Testis (tissue), 3 donors: ENCODE data around the gene C2CD5. TPM values are rescaled to one million over a fixed set of nuclear protein-coding genes. Genes with fewer than 3 reads are reported as not detected.

Source experiments
- DNase-seq: peaks from one replicate; pipeline ENCODE4 v3.0.0-alpha.2; 2019
- H3K27ac ChIP-seq, 2 donors: fragments of 200-600 bp; sonication (generic); one replicate each; pipeline ENCODE4 v1.5.1; 2019
- H3K27me3 ChIP-seq: fragments of 200-600 bp; sonication (generic); one replicate; pipeline ENCODE4 v1.5.1; 2019
- H3K36me3 ChIP-seq: fragments of 200-600 bp; sonication (generic); one replicate; pipeline ENCODE4 v1.5.1; 2017; ENCODE audit warnings: low read depth; ENCODE audit errors: missing control alignments
- H3K4me1 ChIP-seq: fragments of 200-600 bp; sonication (generic); one replicate; pipeline ENCODE4 v1.5.1; 2019
- H3K4me3 ChIP-seq, 2 donors: fragments of 200-600 bp; sonication (generic); one replicate each; pipeline ENCODE4 v1.5.1; 2017 to 2019
- H3K9me3 ChIP-seq: fragments of 200-600 bp; sonication (generic); one replicate; pipeline ENCODE4 v1.5.1; 2017
- CTCF ChIP-seq, 3 experiments: fragments of 450-650 bp in 2 of 3; fragments of 200-600 bp in 1 of 3; sonication (generic) in 1 of 3; IDR thresholded peaks; one replicate each; pipeline ENCODE4 v1.5.1; 2016 to 2019; ENCODE audit warnings: antibody characterized with exemption in 3 of 3, mild to moderate bottlenecking in 2 of 3, moderate library complexity in 1 of 3
- POLR2A ChIP-seq: fragments of 450-650 bp; IDR thresholded peaks from one replicate; pipeline ENCODE4 v1.6.1; 2017; ENCODE audit warnings: antibody characterized with exemption, mild to moderate bottlenecking, moderate library complexity
- WGBS, 2 donors: methylation state at CpG; one replicate each; pipeline ENCODE4 v1.1.5; 2018; 5-methylcytosine and 5-hydroxymethylcytosine counted together
- intact Hi-C: fragments of 100-400 bp; cut with DNase I; formaldehyde crosslinking; loops from one replicate; pipeline ENCODE4 v1.15.1; 2023; ENCODE audit warnings: low total_unique reads
- polyA plus RNA-seq: library from polyadenylated mRNA; stranded (reverse); fragments of 350-450 nt; fragmentation: Illumina TruSeq; extraction: RNeasy Lipid Tissue Mini Kit (QIAGEN cat#74804); gene quantifications from one replicate; pipeline ENCODE4 v1.2.3, GENCODE V29; 2014; ENCODE audit warnings: low read depth, low replicate concordance; ENCODE audit not compliant: insufficient read depth
- total RNA-seq, 2 donors: library from RNA; depleted of rRNA; stranded (reverse); fragments of >200 nt; gene quantifications; one replicate each; pipeline ENCODE4 v1.2.3, GENCODE V29; 2016

The C2CD5 gene
- total and polyA plus RNA-seq, 3 donors from 2014 or later, result 34.9 to 58.3 (median 42.7) TPM

DNA sequence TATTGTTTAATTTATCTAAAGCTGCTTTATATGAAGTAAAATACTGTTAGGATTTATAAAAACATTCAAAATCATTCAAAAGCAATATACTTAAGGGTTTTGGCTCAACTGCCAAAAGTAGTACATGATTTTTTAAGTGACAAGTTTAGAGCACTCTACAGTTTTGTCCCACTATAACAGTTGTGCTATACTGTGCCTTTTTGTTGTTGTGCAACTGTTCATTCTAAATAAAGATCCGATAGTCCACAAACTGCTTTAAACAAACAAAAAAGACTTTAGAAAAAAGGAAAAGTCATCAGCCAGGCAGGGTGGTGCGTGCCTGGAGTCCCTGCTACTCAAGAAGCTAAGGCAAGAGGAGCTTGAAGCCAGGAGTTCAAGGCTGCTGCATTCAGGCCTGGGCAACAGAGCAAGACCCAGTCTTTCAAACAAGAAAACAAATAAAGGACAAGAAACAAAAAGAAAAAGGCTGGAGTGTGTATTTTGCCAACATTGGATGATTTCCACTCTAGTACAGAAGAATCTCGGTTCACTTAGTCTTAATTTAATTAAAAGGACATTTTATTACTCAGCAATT, 7.3 kb downstream of the C2CD5 start:
- H3K4me1 ChIP-seq, result no peaks in the 10 kb centered on the region
- intact Hi-C loops, result no loop called here

GRCh38 chr12:22536346-22536945, 7.9 kb downstream of the C2CD5 start:
- Histone ChIP-seq H3K36me3 (no peaks in the 10 kb centered on the region), H3K4me1 (no peaks in the 10 kb centered on the region), H3K4me3 (no peak overlapping the region), H3K9me3 (no peaks in the 10 kb centered on the region), H3K27ac (no peak overlapping the region), H3K27me3 (no peaks in the 10 kb centered on the region)
- WGBS, 2 donors, result 84 to 88% methylated on average over 2 of the region's 2 CpGs
- intact Hi-C loops, result no loop called here
- DNase-seq, result no peak
- TF ChIP-seq POLR2A (no peak), CTCF (IDR thresholded peaks at IDR 0.05) (no peak)

More for the DNA sequence above, 7.3 kb downstream of the C2CD5 start:
- H3K4me3 ChIP-seq, result no peak overlapping the region
- TF ChIP-seq POLR2A (no peak), CTCF (IDR thresholded peaks at IDR 0.05) (no peak)
- WGBS, 2 donors, result 66 to 74% methylated on average over 3 of the region's 3 CpGs
- no peaks in the 10 kb centered on the region for H3K27me3 ChIP-seq
- no peaks in the 10 kb centered on the region for H3K36me3 ChIP-seq
- no peak overlapping the region for H3K27ac ChIP-seq
- H3K9me3 ChIP-seq, result no peaks in the 10 kb centered on the region
- DNase-seq, result no peak

DNA sequence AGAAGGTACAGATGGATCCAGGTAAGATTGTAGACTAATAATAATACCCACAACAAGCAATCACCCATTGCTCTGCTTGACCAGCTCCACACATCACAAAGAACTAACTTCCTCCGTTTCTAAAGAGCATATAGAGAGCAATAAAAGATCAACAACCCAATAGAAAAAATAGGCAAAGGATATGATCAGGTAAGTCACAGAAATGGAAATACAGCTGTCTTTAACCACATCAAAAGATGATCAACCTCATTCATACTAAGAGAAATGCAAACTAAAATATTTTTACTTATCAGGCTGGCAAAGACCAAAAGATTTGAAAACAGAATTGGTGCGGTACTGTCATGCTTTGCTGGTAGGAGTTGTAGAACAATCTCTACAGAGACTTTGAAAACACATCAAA, 8.9 kb downstream of the C2CD5 start:
- H3K27me3 ChIP-seq, result no peaks in the 10 kb centered on the region
- no peaks in the 10 kb centered on the region for H3K4me1 ChIP-seq
- H3K36me3 ChIP-seq, result no peaks in the 10 kb centered on the region
- WGBS, 2 donors, result 96 to 100% methylated on average over 2 of the region's 2 CpGs
- intact Hi-C loops, result no loop called here
- no peak overlapping the region for H3K4me3 ChIP-seq
- H3K9me3 ChIP-seq, result no peaks in the 10 kb centered on the region
- no peak overlapping the region for H3K27ac ChIP-seq
- no peak for TF ChIP-seq CTCF (IDR thresholded peaks at IDR 0.05)
- no peak for TF ChIP-seq POLR2A
- no peak for DNase-seq

DNA sequence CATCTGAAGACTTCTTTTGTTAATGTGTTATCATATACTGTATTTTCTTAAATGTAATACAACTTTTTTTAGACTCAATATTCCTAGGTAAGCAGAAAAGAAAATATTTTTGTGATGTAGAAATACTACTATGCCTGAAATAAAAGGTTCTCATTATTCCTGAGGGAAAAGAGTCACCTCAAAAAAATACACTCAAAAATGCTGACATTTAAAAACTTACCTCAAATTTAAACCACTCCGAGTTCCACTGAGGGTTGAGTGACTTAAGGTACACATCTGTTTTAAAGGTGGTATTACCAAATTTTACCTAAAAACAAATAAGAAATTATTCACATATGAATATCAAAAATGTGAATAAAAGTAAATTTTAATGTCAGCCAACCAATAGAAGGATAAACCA, 9.3 kb downstream of the C2CD5 start:
- H3K9me3 ChIP-seq, result no peaks in the 10 kb centered on the region
- TF ChIP-seq POLR2A (no peak), CTCF (IDR thresholded peaks at IDR 0.05) (no peak)
- no peak overlapping the region for H3K27ac ChIP-seq
- no peaks in the 10 kb centered on the region for H3K36me3 ChIP-seq
- H3K27me3 ChIP-seq, result no peaks in the 10 kb centered on the region
- DNase-seq, result no peak
- WGBS, 2 donors, result 95 to 98% methylated on average over 1 of the region's 1 CpG
- no peak overlapping the region for H3K4me3 ChIP-seq
- no peaks in the 10 kb centered on the region for H3K4me1 ChIP-seq
- intact Hi-C loops, result no loop called here

DNA sequence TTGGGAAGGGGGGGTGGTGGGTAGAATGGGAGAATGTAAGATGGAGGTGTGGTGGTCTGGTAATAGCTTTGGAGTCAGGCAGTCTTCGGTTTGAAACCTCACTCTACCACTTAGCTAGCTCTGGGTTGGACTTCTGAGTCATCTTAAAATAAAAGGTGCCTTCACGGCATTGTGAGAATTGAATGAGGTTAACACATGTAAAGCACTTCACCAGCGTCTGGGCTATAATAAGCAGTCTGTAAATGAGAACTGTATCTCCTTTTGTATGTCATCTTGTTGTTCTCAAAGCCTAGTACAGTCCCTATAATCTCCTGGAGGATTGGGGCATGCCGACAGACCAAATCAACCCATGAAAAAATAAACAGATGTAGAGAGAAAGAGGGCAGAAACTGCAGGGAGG, 11.2 kb downstream of the C2CD5 start:
- H3K36me3 ChIP-seq, result no peaks in the 10 kb centered on the region
- DNase-seq, result no peak
- no peaks in the 10 kb centered on the region for H3K4me1 ChIP-seq
- TF ChIP-seq POLR2A, result no peak
- no peak for TF ChIP-seq CTCF (IDR thresholded peaks at IDR 0.05)
- H3K27ac ChIP-seq, result no peak overlapping the region
- H3K4me3 ChIP-seq, result no peak overlapping the region
- H3K9me3 ChIP-seq, result no peaks in the 10 kb centered on the region
- intact Hi-C loops, result no loop called here
- no peaks in the 10 kb centered on the region for H3K27me3 ChIP-seq
- WGBS, 2 donors, result 94% methylated on average over 4 of the region's 4 CpGs
